Measurements from ENCODE around the gene LRRC23. TPM values are rescaled to one million over a fixed set of nuclear protein-coding genes. Genes with fewer than 3 reads are reported as not detected.
A peak's percentile ranks its signal among the peaks of the same experiment; 100 is the strongest.

LRRC23 gene
- polyA plus RNA-seq, 1 donor from 2014 or later: 4.9 TPM

- Mint-ChIP-seq H3K27ac (peak overlapping the region; percentile 95 to 99 (median 97)), H3K9me3 (no peaks in the 10 kb centered on the region), H3K27me3 (no peaks in the 10 kb centered on the region), H3K4me1 (peaks cover 39 to 61% (median 55%) of the 10 kb centered on the region in 3 donors), H3K4me3 (peak overlapping the region; percentile 90 to 100 (median 98)), H3K36me3 (peaks cover 32% of the 10 kb centered on the region)
These were observed 51.6 kb downstream of the LRRC23 start for GRCh38 chr12:6956021-6956727.

DNA sequence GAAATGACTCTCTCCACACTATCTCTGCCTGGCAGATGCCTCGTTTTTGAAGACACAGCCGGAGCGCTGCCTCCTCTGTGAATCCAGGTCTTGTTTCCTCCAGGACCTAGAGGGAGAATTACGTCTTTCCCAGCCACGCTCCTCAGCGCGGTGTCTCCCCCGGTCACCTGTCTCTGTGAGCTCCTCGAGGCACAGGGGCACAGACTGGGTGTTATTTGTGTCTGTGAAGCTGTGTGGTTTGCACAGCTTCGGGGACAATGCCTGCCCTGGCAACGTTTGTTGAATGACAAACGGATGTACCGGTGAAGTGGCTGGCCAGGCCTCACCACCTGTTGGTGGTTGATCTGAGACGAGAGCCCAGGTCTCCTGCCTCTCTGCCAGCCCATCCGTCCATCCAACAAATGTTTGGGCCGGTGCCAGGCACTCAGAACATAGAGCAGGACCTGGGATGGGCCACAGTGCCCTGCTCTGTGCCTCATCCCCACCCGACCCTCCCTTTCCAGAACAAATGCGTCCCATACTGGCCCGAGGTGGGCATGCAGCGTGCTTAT, 52.6 kb downstream of the LRRC23 start:
- Mint-ChIP-seq H3K36me3 (peaks cover 31% of the 10 kb centered on the region), H3K4me3 (peak overlapping the region; percentile 90 to 100 (median 96)), H3K9me3 (no peaks in the 10 kb centered on the region)

DNA sequence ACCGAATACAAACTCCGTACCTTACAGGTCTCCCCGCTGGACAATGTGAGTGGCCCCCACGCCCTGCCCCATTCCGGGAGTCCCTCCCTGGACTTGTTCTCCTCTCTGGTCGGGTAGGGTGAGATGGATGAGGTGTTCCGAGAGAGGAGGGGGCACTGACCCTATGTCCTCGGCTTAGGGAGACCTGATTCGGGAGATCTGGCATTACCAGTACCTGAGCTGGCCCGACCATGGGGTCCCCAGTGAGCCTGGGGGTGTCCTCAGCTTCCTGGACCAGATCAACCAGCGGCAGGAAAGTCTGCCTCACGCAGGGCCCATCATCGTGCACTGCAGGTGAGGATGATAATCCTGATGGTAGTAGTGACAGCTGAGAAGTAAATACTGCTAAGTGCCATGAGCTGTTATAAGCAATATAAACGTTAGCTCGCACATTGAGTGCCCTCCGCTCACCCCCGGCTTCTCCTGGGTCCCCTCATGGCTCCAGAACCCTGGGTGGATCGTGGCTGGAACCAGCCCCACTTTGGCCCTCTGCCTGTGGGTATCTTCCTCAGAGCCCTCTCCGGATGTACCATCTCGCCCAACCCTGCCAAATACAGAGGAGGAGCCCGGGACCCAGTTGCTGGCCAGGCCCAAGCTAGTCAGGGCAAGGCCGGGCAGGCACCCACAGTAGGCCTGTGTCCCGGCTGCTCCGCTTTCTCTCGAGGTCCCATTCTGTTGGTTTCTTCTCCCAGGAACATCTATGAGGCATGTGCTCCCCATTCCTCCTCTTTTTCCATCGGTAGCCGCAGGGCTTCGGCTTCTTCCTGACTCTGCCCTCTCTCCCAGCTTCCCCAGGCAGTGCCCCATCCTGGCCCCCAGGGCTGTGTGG, 53.4 kb downstream of the LRRC23 start:
- H3K36me3 Mint-ChIP-seq: peaks cover 24% of the 10 kb centered on the region
- no peaks in the 10 kb centered on the region for H3K9me3 Mint-ChIP-seq
- no peaks in the 10 kb centered on the region for H3K27me3 Mint-ChIP-seq
- peak overlapping the region; percentile 88 to 95 (median 91) for H3K4me3 Mint-ChIP-seq
- H3K27ac Mint-ChIP-seq: peak overlapping the region; percentile 94 to 99 (median 95)
- H3K4me1 Mint-ChIP-seq: peaks cover 51 to 72% (median 67%) of the 10 kb centered on the region in 3 donors

More for the DNA sequence above, 52.6 kb downstream of the LRRC23 start:
- Mint-ChIP-seq H3K27me3 (no peaks in the 10 kb centered on the region), H3K4me1 (peaks cover 50 to 71% (median 65%) of the 10 kb centered on the region in 3 donors), H3K27ac (peak overlapping the region; percentile 95 to 99 (median 99))

DNA sequence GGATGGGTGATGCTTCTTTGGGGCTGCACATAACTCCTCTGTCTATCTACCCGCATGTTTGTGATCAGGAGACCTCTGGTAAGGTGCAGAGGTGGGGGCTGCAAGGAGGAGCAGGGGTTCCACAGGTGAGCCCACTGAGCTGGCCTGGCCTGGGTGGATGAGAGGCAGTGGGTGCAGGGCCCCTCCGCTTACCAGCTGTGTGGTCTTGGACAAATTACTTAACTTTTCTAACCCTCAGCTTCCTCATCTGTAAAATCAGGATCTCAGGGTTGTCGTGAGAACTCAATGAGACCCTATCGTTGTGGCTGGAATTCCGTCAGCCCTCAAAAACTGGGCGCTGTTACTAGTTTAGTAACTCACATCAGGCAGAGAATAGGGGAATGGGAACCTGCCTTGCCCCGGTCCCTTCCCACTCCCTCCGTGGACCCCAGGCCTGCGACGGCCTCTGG, 54.0 kb downstream of the LRRC23 start:
- Mint-ChIP-seq H3K36me3 (peaks cover 20% of the 10 kb centered on the region), H3K4me3 (peak overlapping the region; percentile 88 to 95 (median 91)), H3K4me1 (peaks cover 51 to 72% (median 67%) of the 10 kb centered on the region in 3 donors), H3K9me3 (no peaks in the 10 kb centered on the region), H3K27me3 (no peaks in the 10 kb centered on the region), H3K27ac (peak overlapping the region; percentile 94 to 99 (median 95))

- peaks cover 20% of the 10 kb centered on the region for H3K36me3 Mint-ChIP-seq
- H3K9me3 Mint-ChIP-seq: no peaks in the 10 kb centered on the region
These were observed 54.6 kb downstream of the LRRC23 start for GRCh38 chr12:6959058-6959804.

GRCh38 chr12:6959805-6960592, 55.4 kb downstream of the LRRC23 start:
- Mint-ChIP-seq H3K4me1 (peaks cover 44 to 70% (median 69%) of the 10 kb centered on the region in 3 donors), H3K9me3 (no peaks in the 10 kb centered on the region), H3K36me3 (peaks cover 15% of the 10 kb centered on the region), H3K27me3 (no peaks in the 10 kb centered on the region), H3K27ac (peak overlapping the region; percentile 94 to 99 (median 95)), H3K4me3 (peak overlapping the region; percentile 76 to 95 (median 88))

More at GRCh38 chr12:6959058-6959804, 54.6 kb downstream of the LRRC23 start:
- peaks cover 47 to 71% (median 67%) of the 10 kb centered on the region in 3 donors for H3K4me1 Mint-ChIP-seq
- peak overlapping the region; percentile 88 to 95 (median 91) for H3K4me3 Mint-ChIP-seq
- no peaks in the 10 kb centered on the region for H3K27me3 Mint-ChIP-seq
- H3K27ac Mint-ChIP-seq: peak overlapping the region; percentile 94 to 99 (median 95)

DNA sequence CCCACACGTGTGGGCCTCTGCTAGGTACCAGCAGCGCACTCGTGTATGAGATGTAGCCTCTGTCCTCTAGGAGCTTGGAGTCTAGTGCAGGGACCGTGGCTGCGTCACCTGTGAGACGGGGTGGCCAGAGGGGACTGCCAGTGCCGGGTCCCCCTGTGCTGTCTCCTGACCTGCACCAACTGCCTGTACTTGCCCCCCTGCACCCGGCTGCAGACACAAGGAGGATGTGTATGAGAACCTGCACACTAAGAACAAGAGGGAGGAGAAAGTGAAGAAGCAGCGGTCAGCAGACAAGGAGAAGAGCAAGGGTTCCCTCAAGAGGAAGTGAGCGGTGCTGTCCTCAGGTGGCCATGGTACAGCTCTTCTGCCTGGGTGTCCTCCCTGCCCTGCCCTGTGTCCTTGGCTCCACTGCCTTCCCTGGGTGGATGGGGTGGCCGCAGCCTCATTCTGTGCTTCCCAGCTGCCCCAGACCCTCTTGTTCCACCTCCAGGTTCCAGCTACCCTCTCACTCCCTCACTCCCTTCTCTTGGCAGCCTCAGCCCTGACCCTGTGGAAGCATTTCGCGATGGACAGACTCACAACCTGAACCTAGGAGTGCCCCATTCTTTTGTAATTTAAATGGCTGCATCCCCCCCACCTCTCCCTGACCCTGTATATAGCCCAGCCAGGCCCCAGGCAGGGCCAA, 56.1 kb downstream of the LRRC23 start:
- H3K27ac Mint-ChIP-seq: peak overlapping the region; percentile 93 to 99 (median 95)
- H3K27me3 Mint-ChIP-seq: no peaks in the 10 kb centered on the region
- H3K4me3 Mint-ChIP-seq: peak overlapping the region; percentile 76 to 95 (median 86)
- peaks cover 48 to 67% (median 67%) of the 10 kb centered on the region in 3 donors for H3K4me1 Mint-ChIP-seq
- no peaks in the 10 kb centered on the region for H3K9me3 Mint-ChIP-seq
- peaks cover 12% of the 10 kb centered on the region for H3K36me3 Mint-ChIP-seq

GRCh38 chr12:6961278-6961694, 56.7 kb downstream of the LRRC23 start:
- Mint-ChIP-seq H3K9me3 (no peaks in the 10 kb centered on the region), H3K27me3 (no peaks in the 10 kb centered on the region), H3K27ac (peak overlapping the region; percentile 93 to 99 (median 95)), H3K36me3 (peaks cover 12% of the 10 kb centered on the region), H3K4me1 (peaks cover 48 to 63% (median 61%) of the 10 kb centered on the region in 3 donors), H3K4me3 (peak overlapping the region; percentile 44 to 95 (median 86))

GRCh38 chr12:6961695-6962284, 57.2 kb downstream of the LRRC23 start:
- Mint-ChIP-seq H3K9me3 (no peaks in the 10 kb centered on the region), H3K4me1 (peaks cover 43 to 58% (median 56%) of the 10 kb centered on the region in 3 donors), H3K27ac (peak overlapping the region; percentile 93 to 99 (median 95)), H3K4me3 (peak overlapping the region; percentile 46 to 95 (median 86)), H3K36me3 (peaks cover 9% of the 10 kb centered on the region), H3K27me3 (no peaks in the 10 kb centered on the region)

DNA sequence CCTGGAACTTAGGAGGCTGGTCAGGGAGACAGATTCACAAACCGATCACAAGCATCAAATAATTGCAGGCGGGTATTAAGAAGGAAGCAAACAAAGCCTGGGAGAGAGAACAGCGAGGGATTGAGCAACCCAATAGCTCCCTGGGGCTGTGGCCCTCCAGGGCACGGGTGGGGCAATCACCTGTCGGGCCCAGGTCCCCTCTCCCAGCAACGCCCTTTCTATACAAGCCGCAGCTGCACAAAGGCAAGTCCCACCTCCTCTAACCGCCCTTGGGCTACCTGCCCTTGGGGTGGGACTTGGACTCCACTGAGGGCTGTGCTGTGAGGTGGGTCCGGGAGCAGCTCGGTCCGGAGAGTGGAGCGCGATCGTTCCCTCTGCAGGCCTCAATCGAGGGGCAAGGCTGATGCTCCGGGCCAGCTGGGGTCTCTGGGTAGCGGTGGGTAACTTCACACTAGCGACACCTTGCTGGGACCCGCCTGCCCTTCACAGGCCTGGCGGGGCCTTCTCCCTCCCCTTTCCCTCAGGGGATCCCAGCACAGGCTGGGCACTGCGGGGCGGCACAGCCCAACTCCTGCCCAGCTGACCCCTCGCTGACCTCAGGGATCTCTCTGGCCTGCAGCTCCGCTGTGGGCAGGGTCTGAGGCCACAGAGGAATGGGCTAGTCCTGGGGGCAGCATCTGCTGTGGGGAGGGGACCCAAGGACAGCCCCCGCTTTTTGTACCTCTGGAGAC, 57.8 kb downstream of the LRRC23 start:
- Mint-ChIP-seq H3K36me3 (peaks cover 4% of the 10 kb centered on the region), H3K4me3 (peak overlapping the region in 3 of 4 donors; percentile 46 to 95 (median 86)), H3K27me3 (no peaks in the 10 kb centered on the region), H3K4me1 (peaks cover 38 to 57% (median 51%) of the 10 kb centered on the region in 3 donors), H3K9me3 (no peaks in the 10 kb centered on the region), H3K27ac (peak overlapping the region; percentile 93 to 99 (median 95))

- Mint-ChIP-seq H3K4me1 (peaks cover 36 to 51% (median 44%) of the 10 kb centered on the region in 3 donors), H3K27ac (peak overlapping the region in 2 of 3 donors; percentile 39 to 95), H3K27me3 (no peaks in the 10 kb centered on the region), H3K36me3 (peaks cover 4% of the 10 kb centered on the region), H3K4me3 (peak overlapping the region in 1 of 4 donors; percentile 58), H3K9me3 (no peaks in the 10 kb centered on the region)
These were observed 58.6 kb downstream of the LRRC23 start for GRCh38 chr12:6963016-6963731.
